HG03565 (cell line): ENCODE results near the gene PSMB7.

ENCODE experiments used
- ATAC-seq: cut with Tn5 transposase; IDR thresholded peaks from one replicate; pipeline ENCODE4 v1.9.1; 2021; ENCODE audit warnings: mild to moderate bottlenecking, moderate library complexity; ENCODE audit not compliant: unreplicated experiment

PSMB7 gene

DNA sequence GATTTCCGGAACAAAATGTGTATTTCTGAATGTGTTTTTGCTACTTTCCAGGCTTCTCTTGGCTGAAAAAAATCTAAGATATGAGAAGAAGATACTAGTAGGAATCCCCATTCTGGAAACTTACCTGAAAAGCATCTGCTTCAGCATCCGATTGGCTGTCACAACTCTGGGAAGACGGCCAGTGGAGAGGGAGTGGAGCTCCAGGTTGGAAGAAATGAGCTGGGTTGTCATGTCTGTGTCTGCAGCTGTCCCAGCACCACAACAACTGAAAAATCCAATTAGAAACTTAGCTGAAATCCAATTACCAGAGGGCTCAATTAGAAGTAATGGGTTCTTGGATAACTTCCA, 3.0 kb downstream of the PSMB7 start:
- ATAC-seq: no peak

DNA sequence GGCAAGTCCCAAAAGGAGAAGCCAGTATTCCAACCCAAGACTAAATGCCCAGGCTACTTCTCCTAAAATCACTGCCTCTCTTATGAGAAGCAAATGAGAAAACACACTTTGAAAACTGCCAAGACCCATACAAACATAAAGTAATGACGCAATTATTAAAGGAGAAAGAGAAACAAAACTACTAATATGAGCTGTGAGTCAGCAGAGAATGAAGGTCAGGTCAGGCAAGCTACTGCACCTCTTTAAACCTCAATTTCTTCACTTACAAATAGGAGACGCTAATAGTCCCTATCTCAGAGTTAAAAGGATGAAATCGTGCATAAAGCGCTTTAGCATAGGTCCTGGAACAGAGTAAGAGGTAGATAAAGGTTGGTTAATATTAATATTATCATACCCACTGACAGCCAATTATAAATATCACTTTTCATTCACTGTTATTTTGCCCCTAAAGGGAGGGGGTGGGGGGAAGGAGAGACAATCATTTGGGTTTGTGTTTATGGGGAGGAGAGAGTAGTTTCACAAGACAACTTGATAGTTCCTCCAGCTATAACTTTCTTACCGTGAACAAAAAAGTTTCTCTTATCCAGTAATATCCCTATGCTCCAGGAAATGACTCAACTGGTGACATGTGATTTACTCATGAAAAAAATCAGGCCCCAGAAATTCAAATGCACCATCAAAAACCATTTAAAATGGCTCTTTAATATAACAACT, 3.6 kb downstream of the PSMB7 start:
- no peak for ATAC-seq

DNA sequence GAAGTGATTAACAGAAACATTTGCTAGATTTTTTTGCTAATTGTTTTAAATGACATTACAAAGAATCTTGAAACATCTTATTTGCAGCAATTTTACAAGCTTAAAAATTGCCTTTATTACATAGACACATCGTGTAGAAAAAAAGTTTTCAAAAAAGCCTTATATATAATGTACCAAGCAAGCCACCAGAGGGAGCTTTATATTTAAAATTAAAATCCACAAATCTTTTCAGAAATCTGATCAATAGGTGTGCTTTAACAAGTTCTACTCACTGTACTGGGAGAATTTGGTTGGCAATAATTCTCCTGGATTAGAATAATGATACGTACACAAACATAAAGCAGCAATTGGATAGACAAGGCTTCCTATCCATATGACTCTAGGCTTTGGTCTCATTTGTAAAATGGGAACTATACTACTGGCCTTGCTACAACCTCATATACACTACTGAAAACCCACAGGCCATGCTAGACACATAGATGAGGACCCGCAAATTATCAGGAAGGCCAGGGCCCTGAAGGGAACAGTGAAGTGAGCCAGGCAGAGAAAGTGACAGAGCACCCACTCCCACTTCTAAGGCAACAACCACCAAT, 4.8 kb downstream of the PSMB7 start:
- ATAC-seq: no peak

DNA sequence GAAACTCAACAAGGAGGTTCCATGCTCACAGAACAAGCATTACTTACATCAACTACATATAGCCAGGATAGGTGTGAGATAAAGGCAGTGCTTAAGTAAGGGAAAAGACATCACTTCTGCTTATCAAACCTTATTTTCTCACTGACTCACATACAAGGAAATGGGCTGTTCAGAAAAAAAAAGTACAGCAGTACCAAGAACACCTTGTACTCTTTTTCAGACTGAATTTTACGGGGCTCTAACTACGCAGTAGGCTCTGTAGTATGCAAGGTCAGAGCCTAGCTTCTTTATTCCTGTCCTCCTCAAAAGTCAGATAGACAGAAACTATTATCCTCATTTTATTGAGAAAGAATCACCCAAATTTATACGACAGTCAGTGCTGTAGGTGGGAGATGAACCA, 5.8 kb downstream of the PSMB7 start:
- ATAC-seq: no peak

DNA sequence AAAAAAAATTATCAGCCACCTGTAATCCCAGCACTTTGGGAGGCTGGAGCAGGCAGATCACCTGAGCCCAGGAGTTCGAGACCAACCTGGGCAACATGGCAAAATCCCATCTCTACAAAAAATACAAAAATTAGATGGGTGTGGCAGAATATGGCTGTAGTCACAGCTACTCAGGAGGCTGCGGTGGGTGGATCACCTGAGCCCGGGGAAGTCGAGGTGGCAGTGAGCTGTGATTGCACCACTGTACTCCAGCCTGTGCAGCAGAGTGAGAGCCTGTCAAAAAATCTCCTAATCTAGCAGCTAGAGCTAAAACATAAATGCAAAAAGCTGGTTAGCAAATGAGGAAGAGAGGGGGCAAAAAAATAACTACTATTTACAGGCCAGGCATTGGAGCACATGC, 12.0 kb downstream of the PSMB7 start:
- ATAC-seq: no peak

DNA sequence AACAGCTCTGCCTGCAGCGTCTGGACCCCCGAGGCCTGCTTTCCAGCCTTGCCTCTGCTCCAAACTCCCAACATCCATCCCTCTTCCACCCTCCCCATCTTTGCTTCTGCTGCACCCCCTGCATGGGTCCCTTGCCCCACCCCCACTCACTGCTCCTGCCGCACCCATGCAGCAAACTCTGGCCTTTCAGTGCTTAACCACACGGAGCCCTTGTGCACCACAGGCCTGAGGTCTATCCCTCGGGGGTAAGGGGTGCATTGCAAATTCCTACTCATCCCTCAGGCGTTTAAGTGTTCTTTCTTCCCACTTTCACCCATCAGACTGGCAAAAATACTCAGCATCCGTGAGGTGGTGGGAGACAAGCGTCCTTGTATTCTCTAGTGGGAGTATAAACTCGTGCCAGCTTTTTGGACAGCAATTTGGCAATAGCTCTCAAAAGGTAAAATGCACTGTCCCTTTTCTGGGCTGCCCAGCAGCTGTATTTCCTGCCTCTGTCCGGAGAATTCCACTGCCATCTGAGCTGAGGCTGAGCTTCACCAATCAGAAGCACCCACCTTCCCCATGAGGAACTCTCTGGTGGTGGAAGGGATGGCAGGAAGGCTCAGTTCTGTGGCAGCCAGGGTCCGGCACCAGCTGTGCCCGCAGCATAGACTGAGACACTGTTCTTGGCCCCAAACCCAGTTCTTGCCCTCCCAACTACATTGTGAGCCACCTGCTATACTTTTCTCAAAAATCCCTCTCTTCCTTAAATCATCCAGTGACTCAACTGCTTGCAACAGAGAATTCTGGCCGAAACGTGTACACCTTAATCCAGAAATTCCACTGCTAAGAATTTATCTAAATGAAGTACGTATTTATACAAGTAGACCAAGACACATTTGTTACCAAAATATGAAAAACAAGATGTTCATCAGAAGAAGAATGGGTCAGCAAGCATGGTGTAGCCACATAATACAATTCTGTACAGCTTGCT, 15.0 kb downstream of the PSMB7 start:
- no peak for ATAC-seq

DNA sequence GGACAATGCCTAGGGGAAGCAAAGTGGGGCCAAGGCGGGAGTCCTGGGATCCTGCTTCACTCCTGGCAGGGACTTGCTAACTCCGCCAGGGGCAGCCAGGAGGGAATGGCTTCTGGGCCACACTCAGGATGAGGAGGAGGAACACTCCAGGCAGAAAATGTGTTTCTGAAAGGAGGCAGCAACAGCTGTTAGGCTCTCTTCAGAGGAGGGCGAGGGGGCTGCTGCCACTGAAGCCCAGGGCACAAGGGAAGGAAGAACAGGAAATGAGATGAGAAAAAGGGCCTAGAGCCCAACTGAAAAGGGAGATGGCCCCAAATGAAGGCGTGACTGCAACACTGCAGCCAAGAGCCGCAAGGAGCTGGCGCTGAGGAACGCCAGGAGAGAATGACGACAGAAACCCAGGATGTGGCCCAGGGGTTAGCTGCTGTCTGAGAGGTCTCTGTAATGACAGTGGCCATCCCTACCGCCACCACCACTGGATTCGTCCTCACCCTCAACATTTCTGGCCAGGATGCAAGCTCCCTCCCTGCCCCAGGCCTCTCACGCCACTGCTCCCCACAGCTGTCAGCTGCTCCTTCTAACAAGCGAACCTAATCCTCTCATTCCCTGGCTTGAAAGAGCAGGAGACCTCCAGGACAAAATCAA, 15.8 kb downstream of the PSMB7 start:
- ATAC-seq: no peak

DNA sequence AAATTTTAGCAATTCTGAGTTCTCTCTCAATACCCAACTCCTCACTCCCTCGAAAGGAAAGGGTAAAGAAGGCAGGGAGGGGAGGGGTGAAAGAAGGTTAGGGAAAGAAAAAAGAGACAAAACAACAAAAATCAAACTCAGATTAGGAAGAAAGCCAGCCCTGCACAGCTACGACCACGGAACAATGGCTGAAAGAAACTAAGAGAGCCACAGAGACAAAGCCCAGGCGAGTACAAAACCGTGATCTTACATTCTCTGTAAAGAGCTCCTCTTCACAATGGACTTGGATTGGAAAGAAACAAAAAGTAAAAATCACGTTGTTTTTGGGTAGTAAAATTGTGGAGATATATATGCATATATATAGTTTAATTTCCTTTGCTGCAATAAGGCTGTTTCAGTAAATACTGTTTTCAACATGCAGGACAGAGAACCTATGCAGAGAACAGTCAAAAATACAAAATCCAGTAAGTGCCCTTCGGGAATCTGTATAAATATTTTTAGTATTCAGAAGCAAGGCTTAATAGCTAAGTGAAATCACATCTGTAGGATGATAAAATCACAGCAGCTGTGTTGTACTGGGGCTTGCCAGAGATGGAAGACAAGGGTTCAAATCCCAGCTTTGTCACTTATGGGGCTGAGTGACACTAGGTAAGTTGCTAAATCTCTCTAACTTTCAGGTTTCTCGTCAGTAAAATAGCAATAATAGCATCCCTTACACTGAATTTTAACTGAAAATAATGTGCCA, 16.9 kb downstream of the PSMB7 start:
- no peak for ATAC-seq

DNA sequence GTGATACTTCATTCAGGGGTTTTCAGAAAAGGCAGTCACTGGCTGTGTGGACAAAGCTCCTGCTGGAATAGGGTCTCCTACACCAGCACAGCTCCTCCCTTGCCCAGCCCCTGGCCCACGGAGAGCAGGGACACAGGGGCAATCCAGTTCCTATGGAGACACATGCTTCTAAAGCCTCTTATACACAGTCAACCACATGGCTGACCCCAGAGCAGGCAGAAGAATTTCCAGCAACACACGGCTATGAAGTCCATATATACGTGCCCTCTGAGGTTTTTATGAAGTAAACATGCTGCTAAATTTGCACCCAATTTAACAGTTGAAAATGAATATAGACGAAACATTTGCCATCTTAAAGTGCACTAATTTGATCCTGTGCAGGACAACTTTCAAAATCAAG, 19.4 kb downstream of the PSMB7 start:
- no peak for ATAC-seq

DNA sequence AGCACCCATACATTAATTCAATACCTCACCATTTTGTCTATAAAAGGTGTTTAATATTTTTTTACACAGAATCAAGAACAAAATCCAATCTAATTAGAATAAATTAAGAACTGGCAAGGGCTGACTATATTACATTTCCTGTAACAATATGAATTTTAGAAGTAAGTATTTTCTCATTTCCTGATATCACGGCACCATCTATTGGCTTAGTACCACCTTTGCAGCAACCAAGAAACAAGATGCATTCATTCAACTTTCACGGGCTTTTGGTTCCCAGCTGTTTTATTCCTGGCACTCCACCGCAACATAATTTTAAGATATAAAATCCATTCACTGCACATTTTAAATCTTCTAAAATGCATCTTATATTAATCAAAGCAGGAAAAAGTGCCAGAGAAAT, 20.6 kb downstream of the PSMB7 start:
- no peak for ATAC-seq

DNA sequence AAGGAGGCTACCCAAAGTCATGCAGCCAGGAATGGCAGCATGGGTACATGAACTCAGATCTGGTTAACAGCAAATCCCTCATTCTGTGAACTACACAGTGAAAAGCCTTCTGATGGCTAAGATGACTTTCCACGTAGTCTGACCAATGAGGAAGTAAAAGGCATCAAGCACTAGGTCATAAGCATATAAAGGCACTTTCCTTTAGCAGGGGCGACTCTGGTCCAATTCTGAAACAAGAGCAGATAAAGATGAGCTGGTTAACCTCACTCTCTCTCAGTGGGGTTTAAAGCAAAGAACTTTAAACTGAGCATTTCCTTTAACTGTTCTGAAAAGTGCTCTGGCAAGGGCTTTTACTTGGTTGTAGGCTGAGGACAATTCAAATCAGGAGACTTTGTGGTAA, 21.1 kb downstream of the PSMB7 start:
- ATAC-seq: no peak

DNA sequence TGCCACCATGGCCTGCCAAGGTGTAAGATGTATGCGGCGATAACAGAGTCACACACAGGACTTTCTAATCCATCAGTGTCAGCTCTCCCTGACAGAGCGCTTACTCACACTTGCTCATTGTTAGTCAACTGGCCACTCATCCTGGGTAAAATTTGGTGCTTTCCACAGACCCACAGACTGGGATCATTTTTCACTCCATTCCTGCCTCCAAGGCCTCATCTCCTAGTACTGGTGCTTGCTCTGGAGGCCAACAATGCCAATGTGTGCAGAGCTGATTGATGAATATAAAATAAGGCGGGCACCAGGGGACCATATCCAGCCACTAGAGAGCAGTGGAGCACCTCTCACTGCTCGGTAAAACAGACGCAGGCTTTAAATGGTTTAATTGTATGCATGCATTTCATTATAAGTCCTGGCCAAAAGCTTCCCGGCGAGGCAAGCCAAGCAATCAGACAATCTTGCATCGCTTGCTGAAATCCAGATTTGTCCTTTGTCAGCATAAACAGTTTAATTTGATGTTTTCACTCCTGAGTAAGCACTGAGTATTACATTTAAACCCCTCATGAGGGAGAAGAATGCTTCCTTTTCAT, 22.3 kb downstream of the PSMB7 start:
- no peak for ATAC-seq

DNA sequence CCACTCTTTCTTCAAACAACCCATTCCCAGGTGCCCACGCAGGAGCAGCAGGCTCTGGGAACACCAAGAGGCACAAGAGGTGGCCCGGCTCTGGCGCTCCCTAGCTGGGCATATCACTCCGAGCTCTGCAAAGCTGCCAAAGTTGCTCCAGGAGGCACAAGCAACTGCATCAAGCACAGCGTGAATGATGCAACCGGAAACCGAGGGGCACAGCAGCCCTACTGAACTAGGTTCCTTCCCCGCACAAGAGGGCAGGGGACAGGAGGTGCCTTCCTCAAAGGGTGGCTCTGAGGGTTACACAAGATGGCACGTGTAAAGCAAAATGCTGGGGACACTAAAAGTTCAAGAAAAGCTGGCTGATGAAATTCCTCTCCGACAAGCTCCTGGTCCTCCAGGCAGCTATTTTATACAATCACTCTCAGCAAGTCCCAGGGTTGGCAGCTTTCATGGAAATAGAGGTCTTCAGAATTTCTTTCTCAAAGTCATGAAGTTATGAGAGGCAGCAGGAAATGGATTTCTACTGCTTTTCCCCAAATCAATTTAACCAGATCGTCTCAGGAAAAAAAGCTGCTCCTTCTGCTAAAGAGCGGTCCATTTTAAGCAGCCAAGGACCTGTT, 22.9 kb downstream of the PSMB7 start:
- no peak for ATAC-seq

DNA sequence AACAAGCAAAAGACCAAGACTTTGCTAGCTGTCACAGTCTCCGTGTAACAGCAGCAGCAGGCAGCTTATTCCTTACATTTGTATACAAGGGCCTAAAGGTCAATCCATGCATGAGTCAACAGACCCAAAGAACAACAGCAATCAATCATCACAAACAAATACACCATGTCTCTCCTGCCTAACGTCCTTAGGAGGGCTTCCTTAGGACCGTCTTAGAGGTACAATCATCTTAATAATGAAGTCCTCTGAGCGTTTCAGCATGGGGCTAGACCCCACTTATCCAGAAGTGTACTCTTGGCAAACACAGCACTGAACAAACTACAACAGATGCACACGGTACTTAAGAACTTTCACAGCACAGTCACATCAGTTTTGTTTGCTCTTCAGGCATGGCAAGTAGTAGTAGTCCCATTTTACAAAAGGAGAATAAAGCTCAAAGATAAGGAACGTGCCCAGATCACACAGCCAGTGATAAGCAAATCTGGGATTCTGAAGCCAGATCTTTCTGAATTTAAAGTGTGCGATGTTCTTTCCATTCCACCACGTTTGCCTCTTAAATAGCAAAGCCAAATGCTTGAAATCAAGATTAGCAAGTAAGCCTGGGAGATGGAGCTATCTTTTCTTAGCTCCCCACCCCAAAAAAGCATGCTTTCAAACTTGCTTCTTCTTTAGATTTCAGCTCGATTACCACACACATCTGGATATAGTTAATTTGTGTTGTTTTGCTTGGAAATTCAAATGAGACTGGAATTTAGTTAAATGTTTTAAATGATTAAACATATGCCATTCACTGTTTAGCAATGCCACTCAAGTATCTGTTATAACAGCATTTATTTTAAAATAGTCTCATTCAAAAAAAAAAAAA, 24.2 kb downstream of the PSMB7 start:
- ATAC-seq: no peak

DNA sequence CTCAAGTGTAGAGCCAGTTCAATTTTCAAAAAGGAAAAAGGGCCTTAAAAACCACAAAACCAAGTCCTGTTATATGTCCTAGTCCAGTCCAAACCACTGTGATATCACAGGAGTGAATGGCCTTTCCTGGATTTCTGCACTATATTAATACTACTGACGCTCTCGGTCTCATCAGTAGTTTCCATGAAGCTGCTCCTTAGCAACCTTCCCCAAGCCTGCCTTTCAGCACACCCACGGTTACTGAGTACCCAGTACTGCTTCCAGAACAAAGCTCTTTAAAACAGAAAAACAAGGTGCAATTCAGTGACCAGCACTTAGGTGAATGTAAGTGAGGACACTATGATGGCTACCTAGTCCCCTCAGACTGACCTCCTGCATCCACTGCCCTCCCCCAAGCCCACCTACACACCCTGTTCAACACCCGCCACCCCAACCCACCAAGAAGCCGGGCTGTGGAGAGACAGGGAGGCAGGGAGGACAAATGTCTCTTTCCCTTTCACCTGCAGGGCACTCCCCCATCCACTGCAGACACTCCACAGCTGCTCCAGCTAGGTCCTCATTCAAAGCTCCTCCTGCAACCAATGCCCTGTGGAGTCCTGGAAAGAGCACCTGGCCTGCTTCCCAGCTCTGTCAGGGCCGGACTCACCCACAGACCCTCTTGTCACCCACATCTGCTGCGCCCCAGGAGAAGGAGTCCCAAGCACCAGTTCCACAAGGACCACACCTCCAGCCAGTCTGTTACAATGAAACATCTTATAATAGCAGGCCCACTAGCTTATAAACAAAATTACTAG, 25.9 kb downstream of the PSMB7 start:
- no peak for ATAC-seq

DNA sequence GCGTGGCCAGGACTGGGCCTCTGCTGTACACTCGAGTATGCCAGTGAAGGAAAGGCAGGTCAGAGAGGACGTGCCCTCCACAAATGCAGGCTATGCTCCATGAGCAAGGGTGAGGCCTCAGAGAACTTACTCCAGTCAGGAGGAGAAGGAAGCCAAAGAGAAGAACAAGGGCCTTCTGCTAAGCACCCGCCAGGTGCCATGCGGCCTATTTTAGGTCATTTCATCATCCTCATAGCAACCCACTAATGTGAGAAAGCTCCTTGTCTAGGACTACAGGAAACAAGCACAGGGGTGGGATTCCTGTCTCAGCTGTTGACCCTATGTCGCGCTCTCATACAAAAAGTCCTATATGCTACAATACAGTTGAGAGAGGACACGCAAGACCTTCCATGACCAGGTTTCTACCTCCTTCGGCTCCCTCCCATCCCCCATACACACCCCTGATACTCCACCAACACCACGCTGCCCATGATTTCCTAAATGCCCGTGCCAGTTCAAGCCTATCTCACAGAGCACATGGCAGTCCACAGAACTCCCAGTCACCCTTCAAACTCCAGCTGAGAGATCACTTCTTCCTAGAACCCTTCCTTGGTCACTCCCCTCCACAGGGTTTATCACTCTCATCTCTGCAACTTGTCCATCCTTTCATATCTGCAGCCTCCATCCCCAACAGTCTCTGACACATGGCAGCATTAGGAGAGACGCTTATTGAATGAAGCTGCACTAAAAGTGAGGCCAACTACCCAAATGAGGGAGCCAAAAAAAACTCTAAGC, 26.8 kb downstream of the PSMB7 start:
- no peak for ATAC-seq

DNA sequence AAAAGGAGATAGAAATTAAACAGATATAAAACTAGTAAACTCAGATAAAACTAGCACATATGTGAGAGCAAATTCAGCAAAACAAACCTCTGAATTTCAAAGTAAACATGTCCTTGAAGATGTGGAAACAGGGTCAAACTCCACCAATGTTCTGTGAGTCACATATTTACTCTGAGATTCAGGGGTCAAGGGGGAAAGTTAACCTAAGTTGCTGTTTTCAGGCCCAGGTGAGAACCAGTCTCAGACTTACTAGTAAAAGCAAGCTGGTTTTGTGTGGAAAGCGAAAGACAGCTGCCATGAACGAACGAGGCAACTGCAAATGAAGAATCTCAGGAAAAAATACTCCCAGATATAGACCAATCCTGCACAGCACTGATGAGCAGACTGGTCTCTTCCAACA, 29.0 kb downstream of the PSMB7 start:
- no peak for ATAC-seq
